Measurements from ENCODE around the gene AKAP7.

DNA sequence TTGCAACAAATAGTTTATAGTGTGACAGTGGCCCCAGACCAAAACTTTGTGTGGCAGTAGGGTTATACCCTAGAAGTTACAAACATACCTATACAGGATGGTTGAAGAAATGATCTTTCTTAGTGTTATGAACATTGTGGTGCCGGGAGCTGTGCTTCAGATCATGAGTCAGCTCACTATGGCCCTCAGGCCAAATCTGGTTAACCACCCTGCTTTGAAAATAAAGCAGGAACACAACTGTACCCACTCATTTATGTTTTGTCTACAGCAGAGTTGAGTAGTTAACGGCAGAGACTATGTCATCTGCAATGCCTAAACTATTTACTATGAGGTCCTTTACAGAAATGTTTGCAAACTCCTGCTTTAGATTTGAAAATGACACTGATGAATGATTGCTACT, 24.3 kb downstream of the AKAP7 start:
- TF ChIP-seq POLR2A (IDR thresholded peaks at IDR 0.05; ENCODE audit: low read length) (no peak), GATA1 (IDR thresholded peaks at IDR 0.05; ENCODE audit: low read depth, low read length) (no peak)
